ENCODE data around the gene NOC2L.
"Not testable (repeated sequence)": the region's sequence is repeated elsewhere in the genome, so short reads cannot be mapped to it uniquely, and the experiment has no call there.

NOC2L gene

DNA sequence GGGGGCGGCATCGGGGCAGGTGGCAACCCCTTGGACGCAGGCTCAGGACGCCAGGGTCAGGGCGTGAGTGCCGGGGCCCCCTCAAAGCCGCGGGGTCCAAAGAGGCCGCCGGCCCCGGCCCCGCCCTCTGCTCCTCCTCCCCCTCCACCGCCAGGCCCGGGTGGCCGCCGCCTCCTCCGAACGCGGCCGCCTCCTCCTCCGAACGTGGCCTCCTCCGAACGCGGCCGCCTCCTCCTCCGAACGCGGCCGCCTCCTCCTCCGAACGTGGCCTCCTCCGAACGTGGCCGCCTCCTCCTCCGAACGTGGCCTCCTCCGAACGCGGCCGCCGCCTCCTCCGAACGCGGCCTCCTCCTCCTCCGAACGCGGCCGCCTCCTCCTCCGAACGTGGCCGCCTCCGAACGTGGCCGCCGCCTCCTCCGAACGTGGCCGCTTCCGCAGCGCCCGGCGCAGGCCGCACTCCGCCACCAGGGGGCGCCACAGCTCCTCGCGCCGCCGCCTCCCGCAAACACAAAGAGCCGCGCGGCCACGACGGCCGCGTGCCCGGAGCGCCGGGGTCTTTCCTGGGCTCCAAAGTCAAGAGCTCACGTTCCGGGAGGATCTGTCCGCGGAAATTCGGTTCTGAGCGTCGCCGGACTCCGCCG lies 54.6 kb downstream of the NOC2L start:
- DNase-seq (ENCODE audit: low spot score): no peak

DNA sequence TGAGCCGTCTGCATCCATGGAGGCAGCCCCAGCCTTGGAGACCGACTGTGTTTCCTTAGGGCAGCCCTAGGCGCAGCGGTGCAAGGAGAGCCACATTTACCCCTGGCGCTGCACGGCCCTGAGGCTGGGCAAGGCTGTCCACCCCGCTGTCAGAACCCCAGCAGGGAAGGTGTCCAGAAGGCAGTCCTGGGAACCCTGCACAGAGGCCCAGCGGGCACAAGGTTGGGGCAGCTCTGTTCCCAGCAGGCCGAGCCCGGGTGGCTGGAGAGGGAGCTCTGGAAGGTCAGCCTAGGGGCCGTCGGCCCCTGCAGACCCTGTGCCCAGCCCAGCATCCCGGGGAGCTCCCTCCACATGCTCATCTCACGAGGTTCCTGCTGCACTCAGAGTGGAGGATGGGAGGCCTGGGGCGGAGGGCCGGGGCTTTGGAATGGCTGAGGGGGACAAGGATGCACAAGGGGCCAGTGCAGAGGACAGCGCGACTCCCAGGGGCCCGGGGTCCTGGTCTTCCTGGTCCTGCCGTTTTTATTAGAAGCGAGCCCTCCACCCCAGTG lies 55.3 kb downstream of the NOC2L start:
- no peak for DNase-seq (ENCODE audit: low spot score)

DNA sequence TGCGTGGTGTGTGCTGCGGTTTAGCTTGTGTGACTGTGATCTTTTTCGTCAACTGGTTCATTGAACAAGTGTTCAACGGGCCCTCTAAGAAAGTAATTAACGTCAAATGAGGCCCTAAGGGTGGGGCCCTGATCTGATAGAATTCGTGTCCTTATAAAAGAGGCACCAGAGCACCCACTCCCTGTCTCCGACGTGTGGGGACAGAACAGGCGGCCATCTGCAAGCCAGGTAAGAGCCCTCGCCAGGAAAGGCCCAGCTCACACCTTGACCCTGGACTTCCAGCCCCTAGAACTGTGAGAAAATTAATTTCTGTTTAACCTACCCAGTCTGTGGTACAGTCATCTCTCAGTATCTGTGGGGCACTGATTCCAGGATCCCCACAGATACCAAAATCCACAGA lies 55.8 kb downstream of the NOC2L start:
- no peak for DNase-seq (ENCODE audit: low spot score)

DNA sequence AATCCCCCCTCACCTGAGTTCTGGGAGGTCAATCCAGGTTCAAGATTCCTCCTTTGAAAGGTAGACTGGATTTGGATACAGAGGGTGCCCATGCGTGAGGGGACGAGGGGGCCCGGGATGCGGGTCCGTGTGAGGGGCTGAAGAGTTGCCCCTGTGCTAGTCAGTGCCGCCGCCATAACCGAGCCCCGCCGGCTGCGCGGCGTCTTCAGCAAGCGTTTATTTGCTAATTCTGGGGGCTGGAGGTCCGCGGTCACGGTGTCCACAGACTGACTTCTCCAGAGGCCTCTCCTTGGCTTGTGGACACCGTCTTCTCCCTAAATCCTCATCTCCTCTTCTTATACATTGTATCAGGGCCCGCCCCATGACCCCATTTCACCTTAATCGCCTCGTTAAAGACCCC lies 56.3 kb downstream of the NOC2L start:
- DNase-seq (ENCODE audit: low spot score): no peak

DNA sequence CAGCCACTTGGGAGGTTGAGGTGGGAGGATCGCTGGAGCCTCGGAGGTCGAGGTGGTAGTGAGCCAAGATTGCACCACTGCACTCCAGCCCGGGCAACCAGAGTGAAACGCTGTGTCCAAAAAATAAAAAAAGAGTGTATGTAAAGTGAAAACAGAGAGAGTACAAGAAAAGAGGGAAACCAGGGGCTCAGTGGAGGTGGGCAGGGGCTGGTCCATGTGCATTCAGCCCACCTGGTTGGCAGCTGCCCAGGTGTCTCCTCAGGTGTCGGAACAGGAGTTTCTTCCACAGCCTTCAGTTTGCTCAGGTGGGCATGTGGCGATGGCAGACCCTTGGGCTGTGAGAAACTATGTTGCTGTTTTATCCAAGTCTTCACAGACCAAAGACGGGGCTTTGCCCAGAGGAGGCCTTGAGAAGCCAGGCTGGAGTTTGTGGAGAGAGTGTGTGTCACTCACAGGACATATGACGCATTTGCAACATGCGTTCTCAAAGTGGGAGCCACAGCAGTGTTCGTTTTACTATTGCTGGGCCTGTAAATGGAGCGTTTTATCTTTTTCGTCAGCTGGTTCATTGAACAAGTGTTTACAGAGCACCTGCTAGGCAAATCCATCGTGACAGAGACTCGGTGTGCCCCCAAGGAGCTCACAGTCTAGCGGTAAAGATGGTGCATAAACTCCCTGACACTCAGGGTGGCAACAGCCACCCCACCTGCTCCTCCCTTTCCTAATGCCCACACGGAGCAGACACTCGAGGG lies 57.8 kb downstream of the NOC2L start:
- no peak for DNase-seq (ENCODE audit: low spot score)

DNA sequence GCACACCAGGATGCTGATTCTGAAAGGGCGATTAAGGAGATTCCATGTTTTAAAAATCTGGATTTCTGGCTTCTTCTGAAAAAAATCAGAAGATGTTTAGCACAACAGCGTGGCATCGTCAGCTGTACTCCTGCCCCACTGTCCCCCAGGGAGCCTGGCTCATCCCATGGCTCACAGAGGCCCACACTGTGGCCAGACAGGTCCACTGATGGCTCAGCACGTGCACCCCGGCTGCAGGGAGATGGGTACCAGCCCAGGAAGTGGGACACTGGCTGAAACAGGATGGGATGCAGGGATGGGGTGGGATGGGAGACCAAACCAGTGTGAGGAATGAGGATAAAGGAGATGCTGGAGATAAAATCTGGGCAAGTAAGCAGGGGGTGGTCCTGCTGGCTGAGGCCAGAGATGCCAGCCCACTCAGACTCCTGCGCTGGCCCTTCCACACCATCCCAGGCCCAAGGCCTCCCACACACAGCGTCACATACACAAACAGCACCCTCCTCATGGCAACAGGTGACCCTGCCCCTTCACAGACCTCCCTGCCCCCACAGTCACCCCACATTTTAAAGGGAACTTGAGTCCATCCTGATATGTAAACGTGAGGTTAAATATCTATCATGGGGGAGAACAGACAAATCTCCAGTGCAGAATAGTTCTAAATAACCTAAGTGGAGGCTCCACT lies 59.3 kb downstream of the NOC2L start:
- no peak for DNase-seq (ENCODE audit: low spot score)

DNA sequence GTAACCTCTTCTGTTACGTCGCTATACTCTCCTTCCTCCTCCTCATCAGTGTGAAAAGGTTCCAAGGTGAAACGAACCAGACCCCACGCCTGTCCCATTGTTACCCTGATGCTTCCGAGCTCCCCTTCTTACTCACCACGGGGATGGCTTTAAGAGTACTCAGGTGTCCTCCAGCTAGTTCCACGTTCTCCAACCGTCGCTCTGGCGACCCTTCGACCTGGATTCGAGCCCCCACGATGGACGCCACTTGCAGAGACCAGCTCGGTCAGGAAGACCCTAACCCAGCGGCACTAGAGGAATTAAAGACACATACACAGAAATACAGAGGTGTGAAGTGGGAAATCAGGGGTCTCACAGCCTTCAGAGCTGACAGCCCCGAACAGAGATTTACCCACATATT lies 61.1 kb downstream of the NOC2L start:
- DNase-seq (ENCODE audit: low spot score): not testable (repeated sequence)

DNA sequence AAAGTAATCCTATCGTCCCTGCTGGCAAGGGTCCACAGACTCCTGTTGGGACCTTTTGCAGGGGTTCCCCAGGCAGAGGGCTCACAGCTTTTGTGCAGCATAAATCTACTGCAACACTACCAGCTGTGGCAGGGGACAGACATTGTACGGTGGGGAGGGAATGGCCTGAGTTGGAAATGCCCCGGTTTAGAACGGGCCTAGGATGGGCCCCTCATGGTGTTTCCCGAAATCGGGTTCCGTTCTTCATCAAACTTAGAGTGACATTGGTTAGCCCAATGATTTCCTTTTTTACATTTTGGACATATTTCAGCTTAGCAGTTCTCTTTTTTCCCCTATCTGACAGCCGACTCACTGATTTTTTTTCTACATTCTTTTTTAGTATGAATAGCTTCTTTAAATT lies 61.8 kb downstream of the NOC2L start:
- no peak for DNase-seq (ENCODE audit: low spot score)

All from pons (tissue), 1 donor.